A549 (cell line): ENCODE results near the gene ASMTL. TPM values are rescaled to one million over a fixed set of nuclear protein-coding genes. Genes with fewer than 3 reads are reported as not detected.
A peak's percentile ranks its signal among the peaks of the same experiment; 100 is the strongest.

Experiments used
- ATAC-seq, 2 experiments: fragments of 200-7000 bp in 1 of 2; fragments of >200 bp in 1 of 2; cut with Nextera tagmentation in 1 of 2; cut with Tn5 transposase in 1 of 2; 3 replicates each; pipeline versions ENCODE4 v1.8.0 to v1.9.1; 2018 to 2020; ENCODE audit warnings: mild to moderate bottlenecking in 1 of 2, moderate library complexity in 1 of 2
- CTCF ChIA-PET: fragments of 300-600 bp; sonication (Branson Sonifier 250); formaldehyde crosslinking; extraction: SDS; loops from one replicate; lab custom pipeline; 2021; ENCODE audit warnings: antibody characterized with exemption, inconsistent platforms; lab: Yijun Ruan, JAX
- POLR2A ChIA-PET: fragments of 350-600 bp; formaldehyde crosslinking; extraction: SDS; loops from one replicate; lab custom pipeline; 2021; ENCODE audit warnings: antibody characterized with exemption, inconsistent platforms; lab: Yijun Ruan, JAX
- DNase-seq, 2 experiments: peaks; one replicate each; pipeline versions ENCODE4 v3.0.0 to v3.0.0-alpha.2; 2011 to 2016; ENCODE audit warnings: low read depth in 1 of 2, low spot score in 1 of 2
- FAIRE-seq: peaks from 2 replicates; lab custom pipeline; 2011; peaks lifted over from hg19 to GRCh38; lab: Jason Lieb, UNC
- H3K27ac ChIP-seq, 2 experiments: fragments of >200 bp; sonication (Bioruptor Twin); formaldehyde crosslinking; 3 replicates each; pipeline ENCODE4 v1.5.1; 2016 to 2017
- H3K4me1 ChIP-seq: fragments of >200 bp; sonication (Bioruptor Twin); formaldehyde crosslinking; 3 replicates; pipeline ENCODE4 v1.6.1; 2016
- H3K4me2 ChIP-seq: fragments of >200 bp; sonication (Bioruptor Twin); formaldehyde crosslinking; 3 replicates; pipeline ENCODE4 v1.6.1; 2016
- H3K4me3 ChIP-seq: fragments of >200 bp; sonication (Bioruptor Twin); formaldehyde crosslinking; 3 replicates; pipeline ENCODE4 v1.5.1; 2016
- H3K9me3 ChIP-seq: fragments of >200 bp; sonication (Bioruptor Twin); formaldehyde crosslinking; 3 replicates; pipeline ENCODE4 v1.6.1; 2016
- CEBPB ChIP-seq, 2 experiments: fragments of >200 bp in 1 of 2; sonication (Bioruptor Twin) in 1 of 2; formaldehyde crosslinking in 1 of 2; IDR thresholded peaks; 2 replicates each; pipeline ENCODE4 v1.6.1; 2012 to 2016
- CTCF ChIP-seq: fragments of >200 bp; sonication (Bioruptor Twin); formaldehyde crosslinking; IDR thresholded peaks from 3 replicates; pipeline ENCODE4 v1.5.1; 2016
- EP300 ChIP-seq, 2 experiments: fragments of >200 bp; sonication (Bioruptor Twin); formaldehyde crosslinking; IDR thresholded peaks; 2 replicates in 1 of 2; 3 replicates in 1 of 2; pipeline ENCODE4 v1.6.1; 2016 to 2017
- ESRRA ChIP-seq: fragments of 150-350 bp; IDR thresholded peaks from 2 replicates; pipeline ENCODE4 v1.6.1; 2014; ENCODE audit warnings: mild to moderate bottlenecking, low read length, borderline replicate concordance
- FOSB ChIP-seq: fragments of 250-450 bp; sonication (Bioruptor Pico); IDR thresholded peaks from 2 replicates; pipeline ENCODE4 v1.5.0; 2020; ENCODE audit warnings: mild to moderate bottlenecking, moderate library complexity
- GATA3 ChIP-seq: IDR thresholded peaks from 2 replicates; pipeline ENCODE4 v1.6.1; 2012; ENCODE audit warnings: borderline replicate concordance
- HOXA7 ChIP-seq: fragments of 250-450 bp; sonication (Bioruptor Pico); IDR thresholded peaks from 2 replicates; pipeline ENCODE4 v1.5.0; 2020; ENCODE audit warnings: mild to moderate bottlenecking, moderate library complexity
- HOXB13 ChIP-seq: fragments of 250-450 bp; sonication (Bioruptor Pico); IDR thresholded peaks from 2 replicates; pipeline ENCODE4 v1.5.0; 2020; ENCODE audit warnings: low read depth, mild to moderate bottlenecking, moderate library complexity
- MAZ ChIP-seq: fragments of 150-350 bp; IDR thresholded peaks from 2 replicates; pipeline ENCODE4 v1.6.1; 2014; ENCODE audit warnings: antibody characterized with exemption, low read depth, low read length, borderline replicate concordance
- PBX3 ChIP-seq: IDR thresholded peaks from 2 replicates; pipeline ENCODE4 v1.6.1; 2012
- POLR2A ChIP-seq: IDR thresholded peaks from 2 replicates; pipeline ENCODE4 v1.6.1; 2012; ENCODE audit warnings: mild to moderate bottlenecking, low read length
- WGBS: methylation state at CpG from one replicate; pipeline ENCODE4 v1.1.6; 2017; ENCODE audit errors: missing lambda C conversion rate; 5-methylcytosine and 5-hydroxymethylcytosine counted together
- polyA plus RNA-seq, 4 experiments: library from polyadenylated mRNA; depleted of rRNA in 3 of 4; stranded (reverse); fragments of >200 nt; fragmentation: RNase III in 1 of 4; extraction: RNeasy Plus Mini Kit Qiagen cat#74134 plus additional on column Dnase treatment in 1 of 4; gene quantifications; 2 replicates in 3 of 4; 3 replicates in 1 of 4; pipeline ENCODE4 v1.2.3, GENCODE V29; 2011 to 2017

The ASMTL gene
- polyA plus RNA-seq, 2 of the 4 experiments (the other 2 are of a cell fraction): 12.3 to 15.4 TPM

GRCh38 chrX:1422135-1422465 is 30.6 kb downstream of the ASMTL start:
- H3K4me2 ChIP-seq: no peak overlapping the region
- H3K27ac ChIP-seq: no peak overlapping the region
- DNase-seq: no peak
- CTCF ChIA-PET: no interaction called here
- POLR2A ChIA-PET: no interaction called here
- 90% methylated on average over 4 of the region's 4 CpGs for WGBS
- no peak overlapping the region for H3K4me3 ChIP-seq
- TF ChIP-seq GATA3 (0 out of 2 replicates have a peak, but pooled peaks have one; percentile 12), HOXA7 (no peak)
- TF ChIP-seq, all 56 proteins: peak for 1
- H3K4me1 ChIP-seq: no peaks in the 10 kb centered on the region
- FAIRE-seq (no peak), ATAC-seq (no peak)
- H3K9me3 ChIP-seq: peaks cover 31% of the 10 kb centered on the region

GRCh38 chrX:1421433-1422134 is 31.1 kb downstream of the ASMTL start:
- no peaks in the 10 kb centered on the region for H3K4me1 ChIP-seq
- FAIRE-seq (no peak), ATAC-seq (no peak), DNase-seq (peak in 1 of 2 experiments; percentile 64)
- H3K9me3 ChIP-seq: peaks cover 31% of the 10 kb centered on the region
- ChIA-PET POLR2A (no interaction called here), CTCF (no interaction called here)
- no peak overlapping the region for H3K4me2 ChIP-seq
- H3K4me3 ChIP-seq: no peak overlapping the region
- H3K27ac ChIP-seq: no peak overlapping the region
- TF ChIP-seq MAZ (no peak), HOXA7 (0 out of 2 replicates have a peak, but pooled peaks have one; percentile 31)
- WGBS: 93% methylated on average over 19 of the region's 19 CpGs

GRCh38 chrX:1420371-1420770 is 32.3 kb downstream of the ASMTL start:
- TF ChIP-seq ESRRA (no peak), MAZ (no peak), FOSB (CRISPR knock-in tag) (0 out of 2 replicates have a peak, but pooled peaks have one; percentile 27), CEBPB (IDR thresholded peaks at IDR 0.05) (no peak), CTCF (no peak), PBX3 (peak; percentile 65; the same call in 1 of the 2 replicates), EP300 (IDR thresholded peaks at IDR 0.05) (no peak), HOXB13 (CRISPR knock-in tag) (no peak)
- TF ChIP-seq, all 56 proteins: peak for 2
- POLR2A ChIA-PET: no interaction called here

GRCh38 chrX:1419545-1420355 is 33.0 kb downstream of the ASMTL start:
- Histone ChIP-seq H3K4me1 (no peaks in the 10 kb centered on the region), H3K4me2 (no peak overlapping the region), H3K4me3 (no peak overlapping the region), H3K27ac (no peak overlapping the region), H3K9me3 (peaks cover 31% of the 10 kb centered on the region)
- ChIA-PET POLR2A (no interaction called here), CTCF (no interaction called here)
- ATAC-seq (peak; percentile 5 to 19; a peak in 4 of 6 replicates), FAIRE-seq (no peak), DNase-seq (no peak)
- WGBS: 88% methylated on average over 19 of the region's 19 CpGs
- TF ChIP-seq PBX3 (peak; percentile 73), POLR2A (no peak)

More at GRCh38 chrX:1420371-1420770, 32.3 kb downstream of the ASMTL start:
- Histone ChIP-seq H3K4me1 (no peaks in the 10 kb centered on the region), H3K9me3 (peaks cover 31% of the 10 kb centered on the region), H3K4me3 (no peak overlapping the region), H3K27ac (no peak overlapping the region), H3K4me2 (no peak overlapping the region)
- WGBS: 88% methylated on average over 13 of the region's 14 CpGs
- CTCF ChIA-PET: no interaction called here
- FAIRE-seq (no peak), DNase-seq (no peak), ATAC-seq (peak; percentile 5 to 30; a peak in 4 of 6 replicates)
